Measurements from ENCODE around the gene EGLN3. TPM values are rescaled to one million over a fixed set of nuclear protein-coding genes. Genes with fewer than 3 reads are reported as not detected.
"Not testable (repeated sequence)": the region's sequence is repeated elsewhere in the genome, so short reads cannot be mapped to it uniquely, and the experiment has no call there.

EGLN3 gene
- total and polyA plus RNA-seq, 2 donors (not counting 3 experiments of a cell fraction or from before 2014, with no cell fraction given) = 0.20 TPM; not detected in 1

GRCh38 chr14:33927944-33928343 is 22.9 kb downstream of the EGLN3 start:
- Histone ChIP-seq H3K9ac (replicated peaks; ENCODE audit: extremely low read depth, insufficient read depth, low read length) (no peak overlapping the region), H3K4me3 (replicated peaks in 1 of 3; ENCODE audit: insufficient read depth in 1 of 3, low read depth in 1 of 3, low read length in 3 of 3) (no peak overlapping the region), H3K27me3 (ENCODE audit: control insufficient read depth in 2 of 2, insufficient read depth in 2 of 2, low read length in 2 of 2) (peaks cover 7 to 13% of the 10 kb centered on the region in 2 experiments), H3K9me1 (replicated peaks; ENCODE audit: control insufficient read depth, extremely low read depth, insufficient read depth, low read length) (no peaks in the 10 kb centered on the region), H3K27ac (ENCODE audit: insufficient read depth, low read depth, low read length) (no peak overlapping the region), H3K79me2 (ENCODE audit: control insufficient read depth, insufficient read depth, low read length) (no peaks in the 10 kb centered on the region), H3K36me3 (ENCODE audit: control insufficient read depth in 2 of 2, extremely low read depth in 1 of 2, insufficient read depth in 2 of 2, low read length in 2 of 2) (no peaks in the 10 kb centered on the region), H4K20me1 (replicated peaks; ENCODE audit: control insufficient read depth, extremely low read depth, insufficient read depth, low read length) (no peaks in the 10 kb centered on the region), H2AFZ (ENCODE audit: low read depth, low read length) (no peak overlapping the region), H3K9me3 (replicated peaks; ENCODE audit: control insufficient read depth, insufficient read depth, low read length) (no peaks in the 10 kb centered on the region), H3K4me2 (ENCODE audit: insufficient read depth, low read length) (no peak overlapping the region), H3K4me1 (ENCODE audit: control insufficient read depth, extremely low read depth, insufficient read depth, low read length) (no peaks in the 10 kb centered on the region)
- FAIRE-seq = no peak
- BruUV-seq (replicated peaks) = no TSS peak
- intact Hi-C loops (cut with micrococcal nuclease) = no loop called here
- ChIA-PET CTCF (interaction anchor here (1.1 kb wide), 1 partner anchor 88 kb away, joined by 3 read pairs; no protein-coding TSS in a partner anchor), POLR2A (no interaction called here)
- no peak for TF ChIP-seq FOS (IDR thresholded peaks at IDR 0.05; ENCODE audit: borderline replicate concordance, insufficient read depth, low read length)
- TF ChIP-seq POLR2AphosphoS5 (IDR thresholded peaks at IDR 0.05; ENCODE audit: insufficient read depth, low read depth, low read length) = no peak
- no peak for TF ChIP-seq JUN (IDR thresholded peaks at IDR 0.05; ENCODE audit: borderline replicate concordance, insufficient read depth, insufficient read length, low read depth)
- TF ChIP-seq EZH2 (IDR thresholded peaks at IDR 0.05; ENCODE audit: borderline replicate concordance, low read depth, low read length, severe bottlenecking) = no peak
- no peak for TF ChIP-seq GATA2 (IDR thresholded peaks at IDR 0.05; ENCODE audit: insufficient read depth, insufficient read length, low read depth, low read length)
- no peak for TF ChIP-seq MYC (IDR thresholded peaks at IDR 0.05; ENCODE audit: low read depth, low read length)
- DNase-seq (ENCODE audit: low read depth, low spot score) = no peak
- dilution Hi-C loops (cut with MboI; ENCODE audit: extremely low pct_ligation_motif_present, low sequenced_read_pairs) = no loop called here

GRCh38 chr14:33926967-33927366 is 23.9 kb downstream of the EGLN3 start:
- H2AFZ ChIP-seq (ENCODE audit: low read depth, low read length); FAIRE-seq; H3K9ac ChIP-seq (replicated peaks; ENCODE audit: extremely low read depth, insufficient read depth, low read length); H3K4me3 ChIP-seq (replicated peaks in 1 of 3; ENCODE audit: insufficient read depth in 1 of 3, low read depth in 1 of 3, low read length in 3 of 3); dilution Hi-C loops (cut with MboI; ENCODE audit: extremely low pct_ligation_motif_present, low sequenced_read_pairs); intact Hi-C loops (cut with micrococcal nuclease); CTCF ChIA-PET; BruUV-seq (replicated peaks); H4K20me1 ChIP-seq (replicated peaks; ENCODE audit: control insufficient read depth, extremely low read depth, insufficient read depth, low read length); H3K36me3 ChIP-seq (ENCODE audit: control insufficient read depth in 2 of 2, extremely low read depth in 1 of 2, insufficient read depth in 2 of 2, low read length in 2 of 2); H3K9me3 ChIP-seq (replicated peaks; ENCODE audit: control insufficient read depth, insufficient read depth, low read length); H3K9me1 ChIP-seq (replicated peaks; ENCODE audit: control insufficient read depth, extremely low read depth, insufficient read depth, low read length); H3K27ac ChIP-seq (ENCODE audit: insufficient read depth, low read depth, low read length); POLR2A ChIA-PET; H3K4me2 ChIP-seq (ENCODE audit: insufficient read depth, low read length); DNase-seq (ENCODE audit: low read depth, low spot score); H3K4me1 ChIP-seq (ENCODE audit: control insufficient read depth, extremely low read depth, insufficient read depth, low read length); H3K79me2 ChIP-seq (ENCODE audit: control insufficient read depth, insufficient read depth, low read length): not testable (repeated sequence)
- H3K27me3 ChIP-seq (ENCODE audit: control insufficient read depth in 2 of 2, insufficient read depth in 2 of 2, low read length in 2 of 2) = peaks cover 7 to 13% of the 10 kb centered on the region in 2 experiments

All from endothelial cell of umbilical vein (primary cell).